HCEC 1CT (cell line): ENCODE data around the gene CARHSP1.

Experiments
- DNase-seq: peaks from one replicate; pipeline ENCODE4 v3.0.0-alpha.2; 2017

The CARHSP1 gene

GRCh38 chr16:8869212-8869987, 594 bp upstream of the CARHSP1 start:
- peak; percentile 3 for DNase-seq

DNA sequence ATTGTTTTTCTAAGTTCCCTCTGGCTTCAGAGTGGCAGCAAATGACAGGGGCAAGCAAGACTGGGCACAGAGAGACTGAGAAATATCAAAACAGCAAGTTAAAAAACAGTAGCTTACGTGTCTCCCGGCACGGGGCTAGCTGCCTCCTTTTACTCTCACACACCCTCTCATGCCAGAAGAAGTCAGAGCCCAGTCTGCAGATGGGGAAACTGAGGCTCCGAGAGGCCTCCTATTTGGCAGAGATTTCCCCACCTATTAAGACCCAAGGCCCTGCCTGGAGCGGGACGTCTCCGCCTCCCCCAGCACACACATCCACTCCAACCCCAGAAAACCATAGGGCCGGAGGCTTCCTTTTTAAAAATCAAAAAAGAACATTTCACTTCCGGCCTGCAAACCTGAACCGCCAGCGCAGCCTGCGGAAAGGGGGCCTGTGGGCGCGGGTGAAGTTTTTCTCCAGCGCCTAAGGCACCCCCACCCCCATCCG, 832 bp downstream of the CARHSP1 start:
- no peak for DNase-seq

DNA sequence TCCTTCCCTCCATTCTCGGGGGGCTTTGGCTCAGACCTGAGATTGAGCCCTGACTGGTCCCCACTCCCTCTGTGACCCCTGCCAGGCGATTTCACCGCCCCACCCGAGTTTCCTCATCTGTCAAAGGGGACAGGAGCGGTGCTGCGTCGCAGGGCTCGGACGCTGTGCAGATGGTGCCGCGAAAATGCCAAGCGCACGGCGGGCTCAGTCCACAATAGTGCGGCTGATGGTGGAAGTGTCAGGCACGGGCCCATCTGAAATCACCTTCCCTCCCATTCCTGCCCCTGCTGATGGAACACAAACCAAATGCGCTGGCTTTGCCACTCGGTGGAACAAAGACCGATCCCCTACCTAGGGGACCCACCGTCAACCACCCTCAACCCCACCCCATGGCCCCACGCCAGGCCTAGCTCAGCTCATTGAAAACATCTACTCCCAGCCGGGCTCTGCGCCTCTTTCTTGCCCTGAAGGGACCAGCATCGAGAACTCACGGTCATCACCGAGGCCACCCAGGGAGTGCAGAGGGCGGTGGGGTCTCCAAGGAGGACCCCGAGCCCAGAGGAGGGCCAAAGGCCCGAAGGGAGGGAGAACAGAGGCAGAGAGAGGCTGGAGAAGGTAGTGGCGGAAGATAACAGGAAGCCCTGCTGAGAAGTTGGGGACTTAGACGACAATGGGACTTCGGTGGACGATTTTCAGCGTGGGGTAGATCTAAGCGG, 1.4 kb downstream of the CARHSP1 start:
- peak; percentile 4 for DNase-seq

GRCh38 chr16:8866884-8867215, 2.0 kb downstream of the CARHSP1 start:
- no peak for DNase-seq

DNA sequence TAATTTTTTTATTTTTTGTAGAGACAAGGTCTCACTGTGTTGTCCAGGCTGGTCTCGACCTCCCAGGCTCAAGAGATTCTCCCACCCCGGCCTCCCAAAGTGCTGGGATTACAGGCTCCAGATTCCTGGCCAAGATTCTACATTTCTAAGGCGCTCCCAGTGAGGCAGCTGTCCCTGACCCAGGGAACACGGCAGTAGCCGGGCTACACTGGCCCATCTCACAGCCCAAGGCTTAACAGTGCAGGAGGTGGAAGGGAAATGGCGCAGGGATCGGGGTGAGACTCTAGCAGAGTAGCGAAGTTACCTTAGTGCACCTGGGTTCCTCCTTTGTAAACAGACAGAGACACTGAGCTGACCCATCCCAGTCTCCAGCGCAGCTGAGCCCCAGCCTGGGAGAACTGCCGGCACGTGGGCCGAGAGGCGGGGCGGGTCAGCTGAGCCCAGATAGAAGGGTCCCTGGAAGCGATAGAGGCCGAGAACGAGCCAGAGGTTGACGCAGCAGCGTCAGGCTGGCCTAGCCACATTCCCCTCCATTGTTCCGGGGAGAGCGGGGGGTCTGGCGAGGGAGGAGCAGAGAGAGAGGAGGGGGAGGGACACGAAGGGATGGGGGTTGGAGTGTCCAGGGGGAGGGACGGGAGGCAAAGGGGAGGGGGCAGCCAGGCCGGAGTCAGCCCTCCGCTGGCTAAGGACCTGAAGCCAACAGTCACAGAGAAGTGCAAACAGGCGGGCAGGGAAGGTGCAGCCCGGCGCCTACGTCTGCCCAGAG, 2.5 kb downstream of the CARHSP1 start:
- no peak for DNase-seq

DNA sequence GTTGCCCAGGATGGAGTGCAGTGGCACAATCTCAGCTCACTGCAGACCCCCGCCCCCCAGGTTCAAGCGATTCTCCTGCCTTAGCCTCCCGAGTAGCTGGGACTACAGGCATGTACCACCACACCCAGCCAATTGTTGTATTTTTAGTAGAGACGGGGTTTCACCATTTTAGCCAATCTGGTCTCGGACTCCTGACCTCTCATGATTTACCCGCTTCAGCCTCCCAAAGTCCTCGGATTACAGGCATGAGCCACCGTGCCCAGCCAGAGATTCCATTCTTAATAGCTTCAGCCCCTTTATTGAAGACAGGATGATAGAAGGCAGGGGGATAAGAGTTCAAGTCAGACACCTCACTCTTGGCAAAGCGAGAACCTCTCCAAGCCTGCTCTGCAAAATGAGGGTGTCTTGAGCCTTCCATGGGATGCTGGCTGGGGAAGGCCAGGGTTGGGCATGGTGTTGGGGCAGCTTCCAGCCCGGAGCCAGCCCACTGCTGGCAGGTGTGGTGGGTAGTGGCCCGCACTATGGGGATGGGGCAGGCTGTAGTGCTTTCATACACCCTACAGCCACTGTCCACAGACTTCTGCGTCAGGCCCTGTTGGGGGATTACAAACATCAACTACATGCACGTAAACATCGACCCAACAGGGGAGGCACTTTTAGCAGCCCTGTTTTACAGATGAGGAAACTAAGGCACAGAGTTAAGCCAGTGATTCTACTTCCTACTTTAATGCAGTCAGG, 3.5 kb downstream of the CARHSP1 start:
- DNase-seq: no peak

- no peak for DNase-seq
Observed at GRCh38 chr16:8864480-8865110, 4.2 kb downstream of the CARHSP1 start.

- DNase-seq: no peak
Observed at GRCh38 chr16:8863594-8864424, 5.0 kb downstream of the CARHSP1 start.

DNA sequence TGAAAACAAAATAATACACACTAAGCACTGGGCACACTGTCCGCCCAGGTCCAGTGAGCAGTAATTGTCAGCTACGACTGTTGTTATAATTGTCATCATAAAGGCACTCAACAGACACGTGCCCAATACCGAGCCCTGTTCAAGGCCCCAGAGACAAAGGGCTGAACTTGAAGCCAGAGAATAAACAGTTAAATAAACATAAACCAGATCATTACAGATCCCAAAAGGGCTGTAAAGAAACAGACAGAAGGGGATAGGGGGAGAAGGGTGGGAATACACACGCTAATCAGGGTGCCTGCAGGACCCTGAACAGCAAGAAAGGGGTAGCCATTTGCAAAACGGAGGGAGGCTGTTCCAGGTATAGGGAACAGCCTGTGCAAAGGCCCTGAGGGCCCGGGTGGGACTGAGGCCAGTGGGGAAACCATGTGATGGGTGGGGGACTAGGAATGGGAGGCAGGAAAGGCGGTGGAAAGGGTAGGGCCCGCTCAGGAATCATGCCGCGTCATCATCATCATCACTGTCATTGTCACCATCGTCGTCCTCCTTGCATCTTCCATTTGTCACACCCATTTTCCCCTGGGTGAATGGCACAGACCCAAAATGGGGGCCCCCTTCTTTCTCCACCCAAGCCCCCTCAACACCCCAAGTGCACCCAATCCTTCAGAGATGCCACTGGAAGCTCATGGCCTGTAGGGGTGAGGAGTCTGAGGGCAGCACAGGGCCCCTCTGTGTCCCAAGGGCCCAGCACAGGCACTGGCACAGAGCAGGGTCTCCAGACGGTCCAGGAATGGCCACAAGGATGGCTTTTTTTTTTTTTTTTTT, 6.3 kb downstream of the CARHSP1 start:
- DNase-seq: no peak

GRCh38 chr16:8861563-8862308, 7.1 kb downstream of the CARHSP1 start:
- DNase-seq: no peak

DNA sequence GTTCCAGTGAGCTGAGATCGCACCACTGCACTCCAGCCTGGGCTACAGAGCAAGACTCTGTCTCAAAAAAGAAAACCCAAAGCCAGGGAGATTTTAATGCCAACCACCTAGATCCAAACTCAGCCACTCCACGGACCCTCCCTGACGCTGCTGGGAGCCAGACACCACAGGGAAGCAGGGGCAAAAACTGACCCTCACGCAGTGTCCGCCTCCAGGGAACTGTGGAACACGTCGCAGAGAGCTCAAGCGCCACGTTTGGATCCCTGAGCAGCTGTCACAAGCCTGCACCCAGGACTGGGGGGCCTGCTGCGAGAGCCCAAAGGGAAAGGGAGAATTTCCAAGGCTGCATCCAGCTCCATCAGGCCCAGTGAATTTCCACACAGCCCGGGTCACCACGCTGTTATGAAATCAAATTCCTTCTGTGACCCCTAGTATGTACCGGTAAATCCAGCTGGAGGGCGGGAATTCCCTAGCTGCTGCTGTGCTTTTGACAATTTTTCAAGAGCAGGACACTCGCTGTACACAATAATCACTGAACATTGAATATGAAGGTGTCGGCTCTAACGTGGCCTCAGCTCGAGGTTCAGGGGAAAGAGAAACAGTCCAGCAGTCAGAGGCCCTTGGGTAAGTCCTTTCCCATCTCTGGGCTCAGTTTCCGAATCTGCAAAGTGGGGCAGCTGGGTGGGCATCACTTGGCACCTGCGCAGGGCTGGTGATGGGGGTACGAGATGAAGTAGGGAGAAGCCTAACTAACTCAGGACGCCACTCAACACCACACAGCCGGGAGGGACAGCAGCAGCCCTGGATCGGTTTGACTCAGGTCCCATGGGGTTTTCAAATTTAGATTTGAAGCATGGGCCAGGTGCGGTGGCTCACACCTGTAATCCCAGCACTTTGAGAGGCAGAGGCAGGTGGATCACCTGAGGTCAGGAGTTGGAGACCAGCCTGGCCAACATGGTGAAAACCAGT, 8.6 kb downstream of the CARHSP1 start:
- peak; percentile 70 for DNase-seq

GRCh38 chr16:8858994-8859912, 9.6 kb downstream of the CARHSP1 start:
- DNase-seq: no peak

DNA sequence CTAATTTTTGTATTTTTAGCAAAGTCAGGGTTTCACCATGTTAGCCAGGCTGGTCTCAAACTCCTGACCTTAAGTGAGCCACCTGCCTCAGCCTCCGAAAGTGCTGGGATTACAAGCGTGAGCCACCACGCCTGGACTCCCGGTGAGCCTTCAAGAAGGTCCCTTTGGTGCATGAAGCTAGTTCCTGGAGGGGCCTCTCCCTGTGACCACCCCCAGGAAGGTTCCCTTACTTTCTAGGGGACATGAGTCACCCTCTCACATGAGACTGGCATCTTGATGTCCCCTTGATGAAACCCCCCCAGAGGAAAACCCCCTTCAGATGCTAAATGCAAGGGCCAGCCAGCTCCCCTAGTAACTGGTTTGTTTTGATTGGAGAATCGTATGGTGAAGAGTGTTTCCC, 12.8 kb downstream of the CARHSP1 start:
- no peak for DNase-seq

GRCh38 chr16:8855051-8855786, 13.6 kb downstream of the CARHSP1 start:
- DNase-seq: no peak

GRCh38 chr16:8854298-8854948, 14.4 kb downstream of the CARHSP1 start:
- no peak for DNase-seq

DNA sequence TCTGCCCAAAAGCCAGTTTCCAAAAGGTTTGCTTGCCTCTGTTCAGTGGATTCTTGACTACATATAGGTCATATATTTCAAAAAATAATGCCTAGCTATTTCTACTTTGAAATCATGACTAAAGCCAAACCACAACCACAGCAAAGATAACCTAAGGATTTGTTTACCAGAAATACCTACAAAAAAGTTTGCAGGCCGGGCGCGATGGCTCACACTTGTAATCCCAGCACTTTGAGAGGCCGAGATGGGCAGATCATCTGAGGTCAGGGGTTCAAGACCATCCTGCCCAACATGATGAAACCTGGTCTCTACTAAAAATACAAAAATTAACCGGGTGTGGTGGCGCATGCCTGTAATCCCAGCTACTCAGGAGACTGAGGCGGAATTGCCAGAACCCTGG, 15.2 kb downstream of the CARHSP1 start:
- DNase-seq: no peak
